ENCODE measurements around the gene SMIM14. TPM values are rescaled to one million over a fixed set of nuclear protein-coding genes. Genes with fewer than 3 reads are reported as not detected.
A peak's percentile ranks its signal among the peaks of the same experiment; 100 is the strongest.

The SMIM14 gene
- total RNA-seq, 1 experiment from 2014 or later = 14.5 TPM

DNA sequence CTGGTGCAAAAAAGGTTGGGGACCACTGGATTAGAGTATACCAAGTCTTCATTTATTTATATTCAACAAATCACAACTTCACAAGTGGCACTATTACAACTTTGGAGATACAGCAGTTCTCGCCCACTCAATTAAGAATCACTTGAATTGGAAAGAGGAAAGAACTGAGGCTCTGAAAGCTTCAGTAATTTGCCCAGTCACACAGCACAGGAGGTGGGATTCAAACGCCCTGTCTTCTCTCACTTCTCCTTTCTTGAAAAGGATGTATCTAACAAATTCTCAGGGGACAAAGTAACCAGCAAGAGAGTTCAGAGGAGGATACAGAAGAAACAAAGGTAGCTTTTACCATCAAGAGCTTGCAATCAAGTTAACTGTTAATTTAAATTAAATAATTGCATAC is 12.4 kb downstream of the SMIM14 start:
- intact Hi-C loops (cut with micrococcal nuclease; ENCODE audit: unreplicated experiment) = no loop called here
- no peak for TF ChIP-seq EZH2 (IDR thresholded peaks at IDR 0.05; ENCODE audit: borderline replicate concordance, low read depth, low read length, poor library complexity, severe bottlenecking)
- TF ChIP-seq, protein P1, sequence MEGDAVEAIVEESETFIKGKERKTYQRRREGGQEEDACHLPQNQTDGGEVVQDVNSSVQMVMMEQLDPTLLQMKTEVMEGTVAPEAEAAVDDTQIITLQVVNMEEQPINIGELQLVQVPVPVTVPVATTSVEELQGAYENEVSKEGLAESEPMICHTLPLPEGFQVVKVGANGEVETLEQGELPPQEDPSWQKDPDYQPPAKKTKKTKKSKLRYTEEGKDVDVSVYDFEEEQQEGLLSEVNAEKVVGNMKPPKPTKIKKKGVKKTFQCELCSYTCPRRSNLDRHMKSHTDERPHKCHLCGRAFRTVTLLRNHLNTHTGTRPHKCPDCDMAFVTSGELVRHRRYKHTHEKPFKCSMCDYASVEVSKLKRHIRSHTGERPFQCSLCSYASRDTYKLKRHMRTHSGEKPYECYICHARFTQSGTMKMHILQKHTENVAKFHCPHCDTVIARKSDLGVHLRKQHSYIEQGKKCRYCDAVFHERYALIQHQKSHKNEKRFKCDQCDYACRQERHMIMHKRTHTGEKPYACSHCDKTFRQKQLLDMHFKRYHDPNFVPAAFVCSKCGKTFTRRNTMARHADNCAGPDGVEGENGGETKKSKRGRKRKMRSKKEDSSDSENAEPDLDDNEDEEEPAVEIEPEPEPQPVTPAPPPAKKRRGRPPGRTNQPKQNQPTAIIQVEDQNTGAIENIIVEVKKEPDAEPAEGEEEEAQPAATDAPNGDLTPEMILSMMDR (conservative IDR thresholded peaks at IDR 0.05; ENCODE audit: low read depth, low read length) = no peak
- Histone ChIP-seq H3K27me3 (replicated peaks; ENCODE audit: insufficient read depth, low read depth, low read length, poor library complexity) (no peaks in the 10 kb centered on the region), H3K36me3 (ENCODE audit: insufficient read depth, low read length, poor library complexity, severe bottlenecking) (no peaks in the 10 kb centered on the region), H3K27ac (ENCODE audit: low read depth, low read length, poor library complexity, severe bottlenecking) (no peak overlapping the region), H3K9me3 (ENCODE audit: low read depth, low read length, poor library complexity, severe bottlenecking) (no peaks in the 10 kb centered on the region), H3K4me1 (ENCODE audit: insufficient read depth, low read length, poor library complexity, severe bottlenecking) (peaks cover 4% of the 10 kb centered on the region), H3K4me3 (ENCODE audit: low read depth, low read length, poor library complexity, severe bottlenecking) (no peak overlapping the region)
- ChIA-PET CTCF (no interaction called here), POLR2A (ENCODE audit: low non-redundant PET) (no interaction called here)
- DNase-seq (ENCODE audit: low spot score) = no peak
- BruUV-seq (replicated peaks) = no TSS peak

DNA sequence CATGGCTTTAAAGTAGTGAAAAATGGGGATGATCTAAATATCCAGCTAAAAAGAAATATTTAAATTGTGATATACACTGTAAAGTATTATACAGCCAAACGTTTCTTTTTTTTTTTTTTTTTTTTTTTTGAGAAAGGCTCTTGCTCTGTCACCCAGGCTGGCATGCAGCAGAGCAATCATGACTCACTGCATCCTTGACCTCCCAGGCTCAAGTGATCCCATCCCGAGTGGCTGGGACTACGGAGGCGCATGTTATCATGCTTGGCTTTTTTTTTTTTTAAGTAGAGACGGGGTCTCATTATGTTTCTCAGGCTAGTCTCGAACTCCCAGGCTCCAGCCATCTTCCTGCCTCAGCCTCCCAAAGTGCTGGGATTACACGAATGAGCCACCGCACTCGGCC is 17.1 kb downstream of the SMIM14 start:
- BruUV-seq (replicated peaks) = no TSS peak
- Histone ChIP-seq H3K4me3 (ENCODE audit: low read depth, low read length, poor library complexity, severe bottlenecking) (no peak overlapping the region), H3K27me3 (replicated peaks; ENCODE audit: insufficient read depth, low read depth, low read length, poor library complexity) (no peaks in the 10 kb centered on the region), H3K4me1 (ENCODE audit: insufficient read depth, low read length, poor library complexity, severe bottlenecking) (peaks cover 10% of the 10 kb centered on the region), H3K9me3 (ENCODE audit: low read depth, low read length, poor library complexity, severe bottlenecking) (no peaks in the 10 kb centered on the region), H3K36me3 (ENCODE audit: insufficient read depth, low read length, poor library complexity, severe bottlenecking) (no peaks in the 10 kb centered on the region), H3K27ac (ENCODE audit: low read depth, low read length, poor library complexity, severe bottlenecking) (no peak overlapping the region)
- peak; percentile 46 for DNase-seq (ENCODE audit: low spot score)
- intact Hi-C loops (cut with micrococcal nuclease; ENCODE audit: unreplicated experiment) = no loop called here
- CTCF ChIA-PET = no interaction called here
- POLR2A ChIA-PET (ENCODE audit: low non-redundant PET) = no interaction called here
- TF ChIP-seq, protein P1 (conservative IDR thresholded peaks at IDR 0.05; ENCODE audit: low read depth, low read length) = no peak
- TF ChIP-seq EZH2 (IDR thresholded peaks at IDR 0.05; ENCODE audit: borderline replicate concordance, low read depth, low read length, poor library complexity, severe bottlenecking) = no peak

DNA sequence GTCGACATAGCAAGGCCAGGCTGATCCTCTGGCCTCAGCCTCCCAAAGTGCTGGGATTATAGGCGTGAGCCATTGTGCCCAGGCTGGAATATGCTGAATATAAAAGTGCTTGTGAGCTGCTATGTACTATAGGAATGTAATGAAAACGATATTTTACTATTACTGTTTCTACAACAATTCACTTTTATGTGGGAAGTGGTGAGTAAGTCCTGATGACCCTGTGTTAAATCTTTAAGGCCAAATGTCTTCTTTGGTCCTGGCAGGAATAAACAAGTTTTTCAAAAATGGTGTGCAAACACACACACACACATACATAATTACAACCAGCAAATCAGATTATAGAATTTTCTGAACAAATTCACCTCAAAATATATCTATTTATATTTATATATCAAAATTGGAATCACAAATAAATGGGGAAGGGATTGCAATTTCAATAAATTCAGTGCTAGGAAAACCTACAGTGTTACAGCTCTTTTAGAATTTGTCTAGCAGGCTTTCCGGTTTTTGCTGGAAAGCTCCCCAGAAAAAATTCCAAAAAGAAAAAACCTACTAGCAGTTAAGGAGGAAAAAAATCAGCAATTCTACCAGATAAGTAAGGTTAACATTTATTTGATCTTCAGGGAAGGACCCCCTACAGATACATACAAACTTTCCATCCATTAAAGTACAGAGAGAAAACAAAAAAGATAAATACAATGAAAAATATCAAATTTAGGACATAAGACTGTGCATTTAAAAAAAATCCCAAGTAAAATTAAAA is 17.9 kb downstream of the SMIM14 start:
- CTCF ChIA-PET = no interaction called here
- no peaks in the 10 kb centered on the region for H3K27me3 ChIP-seq (replicated peaks; ENCODE audit: insufficient read depth, low read depth, low read length, poor library complexity)
- H3K4me3 ChIP-seq (ENCODE audit: low read depth, low read length, poor library complexity, severe bottlenecking) = no peak overlapping the region
- H3K9me3 ChIP-seq (ENCODE audit: low read depth, low read length, poor library complexity, severe bottlenecking) = no peaks in the 10 kb centered on the region
- TF ChIP-seq, protein P1 (conservative IDR thresholded peaks at IDR 0.05; ENCODE audit: low read depth, low read length) = no peak
- TF ChIP-seq EZH2 (IDR thresholded peaks at IDR 0.05; ENCODE audit: borderline replicate concordance, low read depth, low read length, poor library complexity, severe bottlenecking) = no peak
- H3K4me1 ChIP-seq (ENCODE audit: insufficient read depth, low read length, poor library complexity, severe bottlenecking) = peaks cover 10% of the 10 kb centered on the region
- H3K36me3 ChIP-seq (ENCODE audit: insufficient read depth, low read length, poor library complexity, severe bottlenecking) = no peaks in the 10 kb centered on the region
- BruUV-seq (replicated peaks) = no TSS peak
- POLR2A ChIA-PET (ENCODE audit: low non-redundant PET) = no interaction called here
- intact Hi-C loops (cut with micrococcal nuclease; ENCODE audit: unreplicated experiment) = no loop called here
- no peak overlapping the region for H3K27ac ChIP-seq (ENCODE audit: low read depth, low read length, poor library complexity, severe bottlenecking)
- DNase-seq (ENCODE audit: low spot score) = no peak
